Caki2 (cell line): ENCODE results near the gene PPP2R2B. TPM values are rescaled to one million over a fixed set of nuclear protein-coding genes. Genes with fewer than 3 reads are reported as not detected.

Experiments used
- DNase-seq: peaks from one replicate; pipeline ENCODE4 v3.0.0-alpha.2; 2015; ENCODE audit warnings: low read depth
- in situ Hi-C: cut with HindIII; loops from 2 replicates; pipeline ENCODE4 v1.10.0; 2016; ENCODE audit warnings: low sequenced_read_pairs, low pct_unique_long_range_greater_than_20kb, mixed read lengths
- total RNA-seq: library from RNA; depleted of rRNA; stranded (reverse); fragments of >200 nt; shearing (Covaris generic); gene quantifications from 2 replicates; pipeline ENCODE4 v1.2.3, GENCODE V29; 2014; ENCODE audit warnings: low replicate concordance

Gene PPP2R2B
- total RNA-seq, 1 experiment from 2014 or later: 10.8 TPM

DNA sequence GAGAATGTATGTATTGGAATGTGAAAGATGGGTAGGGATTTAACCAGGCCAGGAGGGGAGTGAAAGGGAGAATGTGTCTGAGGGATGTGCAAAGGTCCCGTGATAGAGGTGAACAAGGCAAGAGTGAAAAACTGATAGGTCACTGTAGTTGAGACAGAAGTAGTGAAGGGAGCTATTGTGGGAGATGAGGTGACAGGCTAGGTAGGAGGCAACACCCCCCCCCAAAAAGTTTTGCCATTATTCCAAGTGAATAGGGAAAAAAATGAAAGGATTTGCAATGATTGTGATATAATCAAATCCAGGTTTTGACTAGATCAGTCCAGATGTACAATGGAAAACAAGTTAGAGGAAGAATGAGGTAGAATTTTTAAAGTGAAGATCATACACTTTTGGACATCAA is 226.0 kb downstream of the PPP2R2B start:
- in situ Hi-C loops: no loop called here
- no peak for DNase-seq

DNA sequence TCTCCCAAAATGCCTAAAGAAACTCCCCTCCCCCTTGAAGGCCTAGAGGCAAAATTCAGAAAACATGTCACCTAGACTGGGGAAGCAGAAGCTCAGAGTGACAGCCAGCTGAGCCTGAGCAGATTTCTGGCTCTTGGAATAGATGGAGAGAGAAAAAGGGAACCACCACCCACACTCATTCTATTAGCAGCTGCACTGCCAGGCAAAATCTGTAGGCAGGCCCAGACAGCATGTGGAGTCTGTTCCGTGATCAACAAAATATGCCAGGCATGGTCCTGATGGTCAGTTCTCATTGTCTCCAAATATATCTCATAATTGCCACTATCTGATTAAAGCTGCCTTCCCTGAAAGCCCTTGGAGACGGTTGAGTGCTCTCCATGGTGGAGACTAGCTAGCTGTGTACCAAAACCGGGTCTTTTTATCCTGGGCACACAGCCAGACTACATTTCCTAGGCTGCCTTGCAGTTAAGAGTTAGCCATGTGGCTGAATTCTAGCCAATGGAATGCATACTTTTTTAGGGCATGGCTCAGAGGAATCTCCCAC is 230.8 kb downstream of the PPP2R2B start:
- no peak for DNase-seq

DNA sequence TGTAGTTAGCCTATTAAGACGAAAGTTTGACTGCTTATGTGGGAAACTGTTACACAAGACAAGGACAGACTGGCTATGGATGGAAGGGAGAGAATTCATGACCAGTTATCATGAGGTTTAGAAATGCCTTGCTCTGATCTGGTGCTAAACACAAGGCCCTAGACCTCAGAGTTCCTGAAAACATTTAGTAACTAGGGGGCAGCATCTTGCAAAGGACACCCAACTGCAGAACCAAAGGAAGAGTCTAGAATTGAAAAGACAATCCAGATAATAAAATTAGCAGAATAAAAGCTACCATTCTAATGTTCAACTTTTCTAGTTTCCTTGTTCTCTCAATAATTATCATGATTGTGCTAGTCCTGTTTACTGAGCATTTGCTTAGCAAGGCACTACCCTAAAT is 232.1 kb downstream of the PPP2R2B start:
- no peak for DNase-seq
- in situ Hi-C loops: no loop called here

More for the DNA sequence above, 230.8 kb downstream of the PPP2R2B start:
- in situ Hi-C loops: no loop called here

DNA sequence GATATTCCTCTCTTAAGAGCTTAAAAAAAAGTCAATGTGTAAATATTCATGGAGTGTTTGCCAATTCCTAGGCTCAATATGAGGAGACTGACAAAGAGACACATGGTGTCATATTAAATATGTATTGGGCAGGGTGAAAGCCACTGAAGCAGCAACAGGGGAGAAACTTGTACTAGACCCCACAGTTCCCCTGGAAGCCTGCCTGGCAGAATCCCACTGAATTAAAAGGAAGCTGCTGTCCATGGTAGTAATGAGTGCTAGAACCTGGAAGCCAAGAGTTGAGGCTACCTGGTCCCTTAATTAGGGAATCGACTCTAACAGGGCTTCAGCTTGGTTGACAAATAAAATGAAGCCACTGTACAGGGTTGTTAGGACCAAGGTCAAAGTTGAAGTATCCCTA is 233.2 kb downstream of the PPP2R2B start:
- in situ Hi-C loops: no loop called here
- no peak for DNase-seq

DNA sequence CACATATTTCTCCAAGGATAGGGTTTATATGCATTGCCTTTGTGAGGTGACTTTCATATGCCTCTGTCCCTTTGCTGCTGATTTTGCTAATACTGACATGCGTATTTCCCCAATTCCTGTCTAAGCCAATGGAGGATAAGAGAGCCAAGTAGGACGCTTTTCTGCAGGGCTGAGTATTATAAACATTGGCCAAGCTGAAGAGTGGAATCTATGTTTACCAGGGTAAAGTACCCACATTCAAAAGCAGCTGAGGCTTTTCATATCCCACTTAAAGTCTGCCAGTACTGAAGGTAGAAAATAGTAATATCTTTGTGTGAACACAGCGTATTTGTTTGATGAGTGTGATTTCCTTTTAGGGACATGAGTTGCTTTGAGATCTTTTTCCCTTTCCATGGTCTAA is 233.7 kb downstream of the PPP2R2B start:
- DNase-seq: no peak
- in situ Hi-C loops: no loop called here

DNA sequence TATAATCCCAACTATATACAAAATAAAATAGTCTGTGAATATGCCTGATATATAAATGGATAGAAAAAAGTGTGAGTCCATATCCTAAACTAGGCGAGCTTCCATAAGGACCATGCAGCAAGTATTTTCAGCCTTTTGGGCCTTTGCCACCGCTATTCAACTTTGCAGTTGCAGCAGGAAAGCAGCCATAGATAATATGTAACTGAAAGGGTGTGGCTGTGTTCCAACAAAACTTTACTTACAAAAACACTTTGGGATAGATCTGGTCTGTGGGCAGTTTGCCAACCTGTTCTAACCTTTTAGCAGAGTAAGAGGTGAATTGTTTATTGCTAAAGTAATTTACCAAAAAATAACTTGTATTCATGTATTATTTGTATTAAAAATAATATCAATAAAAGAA is 234.8 kb downstream of the PPP2R2B start:
- no peak for DNase-seq
- in situ Hi-C loops: no loop called here

DNA sequence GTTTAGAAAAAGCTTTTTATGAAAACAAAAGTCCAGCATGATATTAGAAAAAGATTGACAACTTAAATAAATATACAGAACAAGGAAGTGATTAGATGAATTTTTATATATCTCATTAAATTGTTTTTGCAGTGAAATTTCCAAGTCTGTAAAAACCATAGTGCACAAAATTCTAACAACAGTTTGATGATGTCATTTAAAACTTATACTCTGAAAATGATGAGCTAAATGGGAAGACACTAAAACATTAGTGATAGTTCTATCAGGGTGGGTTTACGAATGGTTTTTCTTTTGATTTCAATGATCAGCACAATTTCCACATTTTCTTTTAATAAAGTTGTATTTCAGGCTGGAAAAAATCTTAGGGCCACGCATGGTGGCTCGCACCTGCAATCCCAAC is 236.1 kb downstream of the PPP2R2B start:
- in situ Hi-C loops: no loop called here
- DNase-seq: no peak

DNA sequence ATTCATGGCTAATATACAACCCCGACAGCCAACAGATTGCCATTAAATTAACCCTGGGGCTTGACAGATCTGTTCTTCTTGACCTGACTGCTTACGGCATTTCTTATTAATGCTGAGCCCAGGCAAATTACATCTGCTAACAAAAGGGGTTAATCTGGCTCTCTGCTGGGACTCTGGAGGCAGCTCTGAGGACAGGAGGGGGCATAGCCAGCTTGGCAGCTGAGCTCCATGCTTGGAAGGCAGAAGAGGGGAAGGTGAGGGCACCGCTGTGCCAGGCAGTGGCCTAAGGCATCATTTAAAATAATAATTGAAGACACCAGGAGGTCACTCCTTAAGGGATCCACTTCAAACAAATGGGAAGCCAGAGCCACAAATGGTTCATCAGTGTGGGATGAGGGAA is 236.6 kb downstream of the PPP2R2B start:
- in situ Hi-C loops: no loop called here

DNA sequence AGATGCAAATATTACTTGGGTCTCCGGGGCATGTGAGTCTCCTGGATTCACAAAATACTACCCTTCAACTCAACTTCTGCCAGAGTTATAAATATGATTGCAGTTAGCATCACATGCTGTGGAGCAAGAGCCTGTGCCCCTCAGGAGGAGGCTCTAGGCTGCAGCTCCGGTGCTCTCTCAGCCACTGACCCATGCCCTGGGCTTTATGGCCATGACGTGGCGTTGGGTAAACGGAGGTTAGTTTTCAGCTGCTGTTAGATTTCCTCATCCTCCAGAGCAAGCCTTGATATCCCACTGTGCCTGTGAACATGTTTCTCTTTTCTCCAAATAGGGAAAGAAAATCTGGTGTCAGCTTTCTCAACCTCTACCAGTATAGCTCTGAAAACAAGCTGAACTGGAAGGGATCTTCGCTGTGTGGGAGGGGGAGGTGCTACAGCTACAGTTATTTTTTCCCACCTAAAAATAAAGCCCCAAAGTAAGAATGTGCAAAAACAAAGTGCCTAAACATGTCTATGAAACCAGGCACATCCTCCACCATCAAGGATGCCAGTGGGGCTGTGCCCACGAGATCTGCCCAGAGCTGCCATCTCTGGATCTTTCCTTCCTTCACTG is 238.2 kb downstream of the PPP2R2B start:
- in situ Hi-C loops: no loop called here
- no peak for DNase-seq

More for the DNA sequence above, 236.6 kb downstream of the PPP2R2B start:
- no peak for DNase-seq

DNA sequence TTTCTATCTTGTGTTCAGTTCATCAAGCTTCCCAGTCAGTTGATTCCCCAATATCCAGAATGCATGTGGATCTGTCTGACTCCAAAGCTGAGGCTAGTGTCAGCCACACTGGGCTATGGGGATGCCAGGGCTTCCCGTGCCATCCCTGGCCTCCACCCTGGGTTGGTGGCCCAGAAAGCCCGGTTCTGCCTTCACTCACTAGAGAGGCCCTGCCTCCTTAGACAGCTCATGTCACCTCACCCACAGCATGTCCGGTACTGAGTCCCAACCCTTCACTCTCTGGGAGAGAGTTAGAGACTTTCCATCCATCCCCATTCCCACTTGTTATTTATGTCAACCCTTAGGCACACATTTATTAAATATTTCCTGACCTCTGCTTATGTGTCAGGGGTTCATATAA is 243.1 kb downstream of the PPP2R2B start:
- no peak for DNase-seq
- in situ Hi-C loops: no loop called here

DNA sequence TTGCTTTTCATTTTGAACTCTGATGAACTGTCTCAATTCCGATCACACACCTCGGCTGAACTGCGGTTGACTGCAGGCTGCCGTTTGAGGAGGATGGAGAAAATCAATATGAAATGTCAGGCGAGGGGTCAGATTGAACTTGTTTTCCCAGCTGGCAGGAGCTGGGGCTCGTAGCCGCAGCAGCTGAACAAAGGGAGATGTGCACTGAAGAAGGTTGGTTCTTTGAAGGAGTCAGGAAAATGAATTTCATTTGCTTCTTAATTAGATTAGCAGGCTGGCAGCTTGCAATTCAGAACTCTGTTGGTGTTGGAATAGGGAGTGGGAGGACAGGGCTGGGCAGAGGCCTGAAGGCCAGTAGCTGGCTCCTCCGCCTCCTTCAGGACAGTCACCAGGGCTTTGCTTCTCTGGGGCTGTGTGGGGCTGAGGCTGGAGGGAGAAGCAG is 245.2 kb downstream of the PPP2R2B start:
- in situ Hi-C loops: no loop called here
- DNase-seq: no peak

DNA sequence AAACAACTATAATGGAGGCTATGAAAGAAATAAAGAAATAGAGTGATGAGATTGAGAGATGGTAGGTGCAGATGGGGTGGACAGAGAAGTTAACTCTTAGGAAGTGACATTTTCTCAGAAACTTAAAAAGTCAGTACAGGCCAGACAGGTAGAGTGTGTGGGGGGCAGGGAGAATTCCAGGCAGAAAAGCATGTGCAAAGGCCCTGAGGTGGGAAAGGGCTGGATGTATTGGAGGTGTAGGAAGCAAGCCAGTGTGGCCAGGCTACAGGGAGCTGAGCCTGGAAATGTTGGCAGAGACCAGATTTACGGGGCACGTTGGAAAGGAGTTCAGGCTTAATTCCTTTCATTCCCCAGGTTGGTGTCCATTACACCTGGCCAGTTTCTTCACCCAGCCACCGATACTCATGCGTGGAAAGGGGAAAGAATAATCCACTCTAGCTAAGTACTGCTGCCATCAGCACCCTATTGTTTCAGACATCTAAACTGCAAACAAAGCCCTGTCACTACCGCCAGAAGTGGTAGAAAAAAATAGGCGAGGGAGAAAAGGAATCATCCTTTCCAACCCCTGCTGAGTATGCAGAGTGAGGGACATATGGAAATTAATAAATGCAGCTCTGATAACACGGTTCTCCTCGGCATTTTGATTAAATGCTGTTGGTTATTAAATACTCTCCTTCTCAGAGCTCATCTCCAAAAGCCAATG is 245.8 kb downstream of the PPP2R2B start:
- in situ Hi-C loops: no loop called here
- DNase-seq: no peak

DNA sequence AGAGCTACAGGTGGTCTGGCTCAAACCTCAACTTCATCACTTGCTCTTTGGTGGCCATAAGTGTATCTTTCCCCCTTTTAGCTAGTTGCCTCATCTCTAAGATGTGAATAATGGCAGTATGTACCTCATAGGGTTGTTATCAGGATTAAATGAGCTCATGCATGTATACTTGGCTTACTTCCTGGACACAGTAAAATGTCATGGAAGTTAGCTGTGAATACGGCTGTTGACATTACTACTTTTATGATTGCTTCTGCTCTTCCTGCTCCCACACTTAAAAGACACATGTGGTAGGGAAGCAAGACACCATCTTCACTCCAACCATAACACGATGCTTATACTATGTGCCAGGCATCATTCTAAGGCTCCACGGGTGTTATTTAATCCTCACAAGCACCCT is 248.1 kb downstream of the PPP2R2B start:
- DNase-seq: no peak
- in situ Hi-C loops: no loop called here

DNA sequence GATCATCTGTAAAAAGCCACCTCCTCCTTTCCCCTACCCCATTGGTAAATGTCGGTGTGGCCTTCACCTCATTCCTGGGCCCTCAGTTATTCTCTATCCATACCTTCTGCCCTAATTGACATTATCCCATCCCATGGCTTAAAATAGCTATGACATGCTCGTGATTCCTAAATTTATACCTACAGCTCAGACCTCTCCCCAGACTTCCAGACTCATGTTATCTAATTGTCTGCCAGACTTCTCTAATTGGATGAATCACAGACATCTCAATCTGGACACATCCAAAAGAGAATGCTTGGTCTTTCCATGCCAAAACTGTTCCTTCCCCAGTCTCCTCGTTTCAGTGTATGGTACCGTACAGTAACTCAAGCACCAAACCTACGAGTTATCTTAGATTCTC is 249.6 kb downstream of the PPP2R2B start:
- no peak for DNase-seq
- in situ Hi-C loops: no loop called here

DNA sequence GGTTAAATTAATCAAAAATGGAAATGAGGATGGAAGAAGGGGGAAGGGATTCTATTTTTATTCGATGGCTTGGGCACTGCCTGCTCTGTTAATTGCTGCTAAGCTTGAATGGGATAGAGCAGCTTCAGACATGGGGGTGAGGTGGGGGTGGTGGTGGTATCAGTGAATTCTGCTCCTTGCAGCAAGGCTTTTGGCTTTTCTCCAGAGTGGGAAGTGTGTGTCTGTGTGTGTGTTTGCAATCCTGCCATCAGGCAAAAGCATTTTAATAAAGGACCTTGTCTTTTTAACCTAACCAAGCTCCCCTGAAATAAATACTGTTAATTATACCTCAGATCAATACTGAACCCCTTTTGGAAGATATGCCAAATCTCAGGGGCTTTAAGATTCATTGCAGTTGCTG is 251.6 kb downstream of the PPP2R2B start:
- in situ Hi-C loops: no loop called here
- no peak for DNase-seq

DNA sequence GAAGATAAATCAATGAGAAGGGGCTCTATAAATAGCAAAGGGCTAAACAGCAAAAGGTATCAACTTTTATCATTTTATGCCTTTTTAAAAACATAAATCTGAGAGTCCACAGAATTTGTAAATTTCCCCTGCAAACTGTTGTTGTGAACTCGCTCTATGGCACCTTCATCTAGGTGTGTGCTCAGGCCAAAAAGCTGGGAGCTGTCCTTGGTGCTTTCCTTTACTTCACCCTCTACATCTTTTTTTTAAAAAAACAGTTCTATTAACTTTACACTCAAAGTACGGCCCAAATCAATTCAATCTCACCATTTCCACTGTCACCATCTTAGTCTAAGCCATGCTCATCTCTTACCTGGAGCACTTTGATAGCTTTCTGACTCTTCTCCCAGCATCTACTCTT is 254.4 kb downstream of the PPP2R2B start:
- no peak for DNase-seq
- in situ Hi-C loops: no loop called here

DNA sequence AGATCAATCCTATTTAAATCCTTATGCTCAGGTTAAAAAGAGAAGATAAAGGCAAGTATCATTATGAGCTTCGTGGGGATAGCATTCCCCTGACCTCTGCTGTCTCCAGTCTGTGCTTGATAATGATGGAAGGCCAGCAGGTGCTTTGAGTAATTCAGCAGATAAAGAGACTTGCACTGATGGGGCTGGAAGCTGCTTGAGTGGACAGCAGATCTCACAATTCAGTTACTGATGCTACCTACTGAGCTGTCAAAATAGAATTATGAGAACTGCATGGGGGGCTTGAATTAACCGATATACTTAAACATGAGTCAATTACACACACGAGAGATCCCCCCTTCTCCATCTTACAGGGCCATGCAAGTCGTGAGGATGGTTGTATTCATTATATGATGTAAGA is 254.9 kb downstream of the PPP2R2B start:
- DNase-seq: no peak
- in situ Hi-C loops: no loop called here

DNA sequence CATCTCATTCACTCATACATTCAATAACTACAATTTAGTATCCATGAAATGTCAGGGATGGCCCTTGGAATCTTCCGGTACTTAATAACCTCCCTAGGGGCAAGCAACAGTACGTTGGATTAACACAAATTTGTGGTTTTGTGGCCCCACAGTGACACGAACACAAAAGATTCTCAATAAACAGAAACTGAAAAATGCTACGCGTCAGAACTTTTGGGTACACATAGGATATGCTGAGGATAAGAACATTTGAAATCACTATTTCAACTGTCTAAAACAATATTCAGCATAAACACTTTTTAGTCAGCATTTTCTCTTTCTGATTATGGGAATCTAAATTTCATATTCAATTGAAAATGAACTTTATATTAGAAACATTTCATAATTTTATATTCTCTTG is 255.5 kb downstream of the PPP2R2B start:
- no peak for DNase-seq
- in situ Hi-C loops: no loop called here

DNA sequence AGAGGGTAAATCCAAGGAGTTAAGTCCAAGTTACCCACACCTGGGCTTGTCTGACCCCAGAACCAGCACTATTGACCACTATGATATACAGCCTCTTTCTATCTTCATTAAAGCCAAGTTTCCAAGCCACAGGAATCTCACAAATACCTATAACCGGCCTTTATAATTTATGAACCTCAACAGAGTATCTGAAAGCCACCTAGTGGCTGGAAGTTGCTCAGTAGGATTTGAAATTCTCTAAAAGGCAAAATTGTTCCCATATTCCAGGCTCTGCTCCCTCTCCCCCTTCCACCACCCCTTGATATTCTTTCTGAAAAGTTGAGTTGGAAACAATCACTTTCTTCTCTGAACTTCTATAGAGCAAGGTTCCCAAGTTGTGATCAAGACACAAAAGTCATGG is 256.2 kb downstream of the PPP2R2B start:
- no peak for DNase-seq
- in situ Hi-C loops: no loop called here

DNA sequence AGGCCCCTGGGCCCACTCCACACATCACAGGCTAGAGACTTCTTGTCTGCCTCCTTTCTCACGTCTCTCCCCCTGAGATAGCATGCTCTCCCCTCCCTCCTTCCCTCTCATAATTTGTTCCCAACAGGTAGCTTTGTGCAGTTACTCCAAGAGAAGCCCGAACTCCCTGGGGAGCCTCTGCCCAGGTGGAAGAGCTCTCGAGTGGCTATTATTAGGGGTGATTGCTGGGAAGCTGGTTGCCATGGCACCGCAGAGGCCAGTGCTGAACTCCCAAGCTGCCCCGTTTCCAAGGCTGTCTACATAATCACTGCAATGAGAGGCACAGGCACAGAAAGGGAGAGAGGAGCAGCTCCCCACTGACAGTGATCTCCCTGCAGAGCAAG is 257.9 kb downstream of the PPP2R2B start:
- no peak for DNase-seq
- in situ Hi-C loops: no loop called here
